HepG2 (cell line): ENCODE results near the gene FAM131C. TPM values are rescaled to one million over a fixed set of nuclear protein-coding genes. Genes with fewer than 3 reads are reported as not detected.

Source experiments
- ARNT2 ChIP-seq: sonication (generic); formaldehyde crosslinking; IDR thresholded peaks from 2 replicates; pipeline ENCODE4 v1.8.0; 2022; ENCODE audit warnings: mild to moderate bottlenecking, low read depth, missing genetic modification reagents, moderate library complexity
- BRCA1 ChIP-seq: sonication (generic); formaldehyde crosslinking; IDR thresholded peaks from 2 replicates; pipeline ENCODE4 v1.4.0; 2020; ENCODE audit warnings: missing genetic modification reagents
- CCAR2 ChIP-seq: fragments of 200-400 bp; formaldehyde crosslinking; optimal IDR thresholded peaks from 2 replicates; pipeline ENCODE3; 2018; ENCODE audit warnings: low read depth, mild to moderate bottlenecking, low read length, moderate library complexity
- CENPT ChIP-seq: sonication (generic); formaldehyde crosslinking; IDR thresholded peaks from 2 replicates; pipeline ENCODE4 v1.8.0; 2022; ENCODE audit warnings: low read depth, mild to moderate bottlenecking, moderate library complexity, missing genetic modification reagents
- MZF1 ChIP-seq: sonication (generic); formaldehyde crosslinking; IDR thresholded peaks from 2 replicates; pipeline ENCODE4 v1.8.1; 2023; ENCODE audit warnings: mild to moderate bottlenecking, missing genetic modification reagents, borderline replicate concordance
- SAP130 ChIP-seq: IDR thresholded peaks from 2 replicates; pipeline ENCODE4 v1.6.1; 2016; ENCODE audit warnings: low read depth
- SMAD3 ChIP-seq: sonication (generic); formaldehyde crosslinking; IDR thresholded peaks from 2 replicates; pipeline ENCODE4 v1.4.0; 2020; ENCODE audit warnings: missing genetic modification reagents
- SNRNP70 ChIP-seq: fragments of 200-400 bp; formaldehyde crosslinking; IDR thresholded peaks from 2 replicates; pipeline ENCODE4 v1.6.1; 2017; ENCODE audit warnings: mild to moderate bottlenecking, low read depth, low read length, moderate library complexity
- SOX5 ChIP-seq: IDR thresholded peaks from 2 replicates; pipeline ENCODE4 v1.6.1; 2016; ENCODE audit warnings: borderline replicate concordance
- TBP ChIP-seq: sonication (generic); formaldehyde crosslinking; IDR thresholded peaks from 2 replicates; pipeline ENCODE4 v1.5.0; 2020; ENCODE audit warnings: missing genetic modification reagents
- TEAD2 ChIP-seq: sonication (generic); formaldehyde crosslinking; IDR thresholded peaks from 2 replicates; pipeline ENCODE4 v1.9.0; 2021; ENCODE audit warnings: missing genetic modification reagents
- TMF1 ChIP-seq: sonication (generic); formaldehyde crosslinking; IDR thresholded peaks from 2 replicates; pipeline ENCODE4 v1.8.1; 2022; ENCODE audit warnings: low read depth, missing genetic modification reagents
- ZKSCAN8 ChIP-seq: IDR thresholded peaks from 2 replicates; pipeline ENCODE4 v1.6.1; 2016; ENCODE audit warnings: borderline replicate concordance, missing genetic modification reagents, missing compliant biosample characterization
- ZMYM2 ChIP-seq: sonication (generic); formaldehyde crosslinking; IDR thresholded peaks from 2 replicates; pipeline ENCODE4 v1.8.0; 2022; ENCODE audit warnings: mild to moderate bottlenecking, missing genetic modification reagents
- ZNF160 ChIP-seq: sonication (generic); formaldehyde crosslinking; IDR thresholded peaks from 2 replicates; pipeline ENCODE4 v1.8.0; 2022; ENCODE audit warnings: mild to moderate bottlenecking, inconsistent platforms, missing genetic modification reagents
- ZNF17 ChIP-seq: sonication (generic); formaldehyde crosslinking; IDR thresholded peaks from 2 replicates; pipeline ENCODE4 v1.5.0; 2020; ENCODE audit warnings: mild to moderate bottlenecking, missing genetic modification reagents
- ZNF503 ChIP-seq: sonication (generic); formaldehyde crosslinking; IDR thresholded peaks from 2 replicates; pipeline ENCODE4 v1.4.0; 2020; ENCODE audit warnings: missing genetic modification reagents
- ZNF569 ChIP-seq: sonication (generic); formaldehyde crosslinking; IDR thresholded peaks from 2 replicates; pipeline ENCODE4 v1.5.0; 2020; ENCODE audit warnings: mild to moderate bottlenecking, missing genetic modification reagents, moderate library complexity, borderline replicate concordance
- polyA plus RNA-seq, 8 experiments: library from polyadenylated mRNA; depleted of rRNA in 3 of 8; stranded (reverse) in 7 of 8; unstranded in 1 of 8; fragments of >200 nt; fragmentation: Illumina TruSeq in 4 of 8; extraction: Trizol in 4 of 8; gene quantifications; 2 replicates each; pipeline versions ENCODE4 v1.2.1 to v1.2.3, GENCODE V29; 2011 to 2016; ENCODE audit warnings: low read depth in 4 of 8, missing spikeins in 1 of 8, mixed read lengths in 1 of 8; ENCODE audit not compliant: insufficient read depth in 1 of 8
- total RNA-seq, 5 experiments: library from RNA; depleted of rRNA; stranded (reverse); fragments of >200 nt; fragmentation: Illumina TruSeq; extraction: Trizol; gene quantifications; 2 replicates each; pipeline ENCODE4 v1.2.3, GENCODE V29; 2016; ENCODE audit warnings: low read depth in 1 of 5
- TF ChIP-seq, protein P1 (sequence below): sonication (generic); formaldehyde crosslinking; IDR thresholded peaks from 2 replicates; pipeline ENCODE4 v1.4.0; 2020; ENCODE audit warnings: mild to moderate bottlenecking, missing genetic modification reagents
- TF ChIP-seq, protein P2 (sequence below): sonication (generic); formaldehyde crosslinking; IDR thresholded peaks from 2 replicates; pipeline ENCODE4 v1.4.0; 2020; ENCODE audit warnings: missing genetic modification reagents
- TF ChIP-seq, protein P3 (sequence below): sonication (generic); formaldehyde crosslinking; IDR thresholded peaks from 2 replicates; pipeline ENCODE4 v1.5.1; 2020; ENCODE audit warnings: missing genetic modification reagents, mild to moderate bottlenecking, borderline replicate concordance
- TF ChIP-seq, protein P4 (sequence below): sonication (generic); formaldehyde crosslinking; conservative IDR thresholded peaks from 2 replicates; pipeline ENCODE4 v1.4.0; 2020; ENCODE audit warnings: missing genetic modification reagents

Gene FAM131C
- total and polyA plus RNA-seq, 2 of the 13 experiments (the other 11 are each of a cell fraction or from before 2014, with no cell fraction given), result 0.07 TPM; not detected in 1

- TF ChIP-seq, protein P1, sequence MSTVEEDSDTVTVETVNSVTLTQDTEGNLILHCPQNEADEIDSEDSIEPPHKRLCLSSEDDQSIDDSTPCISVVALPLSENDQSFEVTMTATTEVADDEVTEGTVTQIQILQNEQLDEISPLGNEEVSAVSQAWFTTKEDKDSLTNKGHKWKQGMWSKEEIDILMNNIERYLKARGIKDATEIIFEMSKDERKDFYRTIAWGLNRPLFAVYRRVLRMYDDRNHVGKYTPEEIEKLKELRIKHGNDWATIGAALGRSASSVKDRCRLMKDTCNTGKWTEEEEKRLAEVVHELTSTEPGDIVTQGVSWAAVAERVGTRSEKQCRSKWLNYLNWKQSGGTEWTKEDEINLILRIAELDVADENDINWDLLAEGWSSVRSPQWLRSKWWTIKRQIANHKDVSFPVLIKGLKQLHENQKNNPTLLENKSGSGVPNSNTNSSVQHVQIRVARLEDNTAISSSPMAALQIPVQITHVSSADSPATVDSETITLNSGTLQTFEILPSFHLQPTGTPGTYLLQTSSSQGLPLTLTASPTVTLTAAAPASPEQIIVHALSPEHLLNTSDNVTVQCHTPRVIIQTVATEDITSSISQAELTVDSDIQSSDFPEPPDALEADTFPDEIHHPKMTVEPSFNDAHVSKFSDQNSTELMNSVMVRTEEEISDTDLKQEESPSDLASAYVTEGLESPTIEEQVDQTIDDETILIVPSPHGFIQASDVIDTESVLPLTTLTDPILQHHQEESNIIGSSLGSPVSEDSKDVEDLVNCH (CRISPR knock-in tag), result no peak
- TF ChIP-seq, protein P2, sequence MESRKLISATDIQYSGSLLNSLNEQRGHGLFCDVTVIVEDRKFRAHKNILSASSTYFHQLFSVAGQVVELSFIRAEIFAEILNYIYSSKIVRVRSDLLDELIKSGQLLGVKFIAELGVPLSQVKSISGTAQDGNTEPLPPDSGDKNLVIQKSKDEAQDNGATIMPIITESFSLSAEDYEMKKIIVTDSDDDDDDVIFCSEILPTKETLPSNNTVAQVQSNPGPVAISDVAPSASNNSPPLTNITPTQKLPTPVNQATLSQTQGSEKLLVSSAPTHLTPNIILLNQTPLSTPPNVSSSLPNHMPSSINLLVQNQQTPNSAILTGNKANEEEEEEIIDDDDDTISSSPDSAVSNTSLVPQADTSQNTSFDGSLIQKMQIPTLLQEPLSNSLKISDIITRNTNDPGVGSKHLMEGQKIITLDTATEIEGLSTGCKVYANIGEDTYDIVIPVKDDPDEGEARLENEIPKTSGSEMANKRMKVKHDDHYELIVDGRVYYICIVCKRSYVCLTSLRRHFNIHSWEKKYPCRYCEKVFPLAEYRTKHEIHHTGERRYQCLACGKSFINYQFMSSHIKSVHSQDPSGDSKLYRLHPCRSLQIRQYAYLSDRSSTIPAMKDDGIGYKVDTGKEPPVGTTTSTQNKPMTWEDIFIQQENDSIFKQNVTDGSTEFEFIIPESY, result no peak
- TF ChIP-seq TEAD2 (no peak), CENPT (CRISPR knock-in tag) (no peak), BRCA1 (CRISPR knock-in tag) (no peak), CCAR2 (no peak), SAP130 (peak; percentile 44; the same call in 1 of the 2 replicates), MZF1 (CRISPR knock-in tag) (no peak), ZNF17 (CRISPR knock-in tag) (no peak), ZNF503 (CRISPR knock-in tag) (no peak), ZKSCAN8 (CRISPR knock-in tag) (no peak), ZNF569 (CRISPR knock-in tag) (no peak), SMAD3 (CRISPR knock-in tag) (no peak), TBP (CRISPR knock-in tag) (no peak), ZMYM2 (no peak), ZNF160 (CRISPR knock-in tag) (no peak), TMF1 (CRISPR knock-in tag) (no peak), ARNT2 (CRISPR knock-in tag) (no peak), SNRNP70 (no peak), SOX5 (CRISPR knock-in tag) (peak; percentile 36; the same call in 1 of the 2 replicates)
- TF ChIP-seq, protein P3, sequence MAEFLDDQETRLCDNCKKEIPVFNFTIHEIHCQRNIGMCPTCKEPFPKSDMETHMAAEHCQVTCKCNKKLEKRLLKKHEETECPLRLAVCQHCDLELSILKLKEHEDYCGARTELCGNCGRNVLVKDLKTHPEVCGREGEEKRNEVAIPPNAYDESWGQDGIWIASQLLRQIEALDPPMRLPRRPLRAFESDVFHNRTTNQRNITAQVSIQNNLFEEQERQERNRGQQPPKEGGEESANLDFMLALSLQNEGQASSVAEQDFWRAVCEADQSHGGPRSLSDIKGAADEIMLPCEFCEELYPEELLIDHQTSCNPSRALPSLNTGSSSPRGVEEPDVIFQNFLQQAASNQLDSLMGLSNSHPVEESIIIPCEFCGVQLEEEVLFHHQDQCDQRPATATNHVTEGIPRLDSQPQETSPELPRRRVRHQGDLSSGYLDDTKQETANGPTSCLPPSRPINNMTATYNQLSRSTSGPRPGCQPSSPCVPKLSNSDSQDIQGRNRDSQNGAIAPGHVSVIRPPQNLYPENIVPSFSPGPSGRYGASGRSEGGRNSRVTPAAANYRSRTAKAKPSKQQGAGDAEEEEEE, result no peak
- TF ChIP-seq, protein P4, sequence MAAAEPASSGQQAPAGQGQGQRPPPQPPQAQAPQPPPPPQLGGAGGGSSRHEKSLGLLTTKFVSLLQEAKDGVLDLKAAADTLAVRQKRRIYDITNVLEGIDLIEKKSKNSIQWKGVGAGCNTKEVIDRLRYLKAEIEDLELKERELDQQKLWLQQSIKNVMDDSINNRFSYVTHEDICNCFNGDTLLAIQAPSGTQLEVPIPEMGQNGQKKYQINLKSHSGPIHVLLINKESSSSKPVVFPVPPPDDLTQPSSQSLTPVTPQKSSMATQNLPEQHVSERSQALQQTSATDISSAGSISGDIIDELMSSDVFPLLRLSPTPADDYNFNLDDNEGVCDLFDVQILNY (CRISPR knock-in tag), result no peak
These were observed 60.7 kb downstream of the FAM131C start (continued) for GRCh38 chr1:16012590-16013219.
